Keratinocyte (primary cell): Measurements from ENCODE around the gene SCRT2. TPM values are rescaled to one million over a fixed set of nuclear protein-coding genes. Genes with fewer than 3 reads are reported as not detected.

Experiments
- DNase-seq: peaks from one replicate; pipeline ENCODE4 v3.0.0-alpha.2; 2011; ENCODE audit warnings: low read depth, missing footprints, low spot score
- FAIRE-seq: peaks from 2 replicates; lab custom pipeline; 2011; peaks lifted over from hg19 to GRCh38; lab: Jason Lieb, UNC
- H2AFZ ChIP-seq: 2 replicates; pipeline ENCODE4 v1.6.0; 2012; ENCODE audit warnings: low read length, control low read depth, inconsistent platforms; ENCODE audit not compliant: control insufficient read depth
- H3K27ac ChIP-seq: 2 replicates; pipeline ENCODE4 v1.5.1; 2011; ENCODE audit warnings: low read length; ENCODE audit not compliant: control insufficient read depth, insufficient read depth
- H3K27me3 ChIP-seq: 3 replicates; pipeline ENCODE4 v1.6.0; 2011; ENCODE audit warnings: low read length; ENCODE audit not compliant: control insufficient read depth, insufficient read depth; ENCODE audit errors: extremely low read depth
- H3K36me3 ChIP-seq, 2 experiments: 2 replicates in 1 of 2; 3 replicates in 1 of 2; pipeline ENCODE4 v1.5.1; 2011; ENCODE audit warnings: low read length in 2 of 2, mild to moderate bottlenecking in 1 of 2; ENCODE audit not compliant: control insufficient read depth in 2 of 2, insufficient read depth in 2 of 2; ENCODE audit errors: extremely low read depth in 1 of 2
- H3K4me1 ChIP-seq: 3 replicates; pipeline ENCODE4 v1.5.1; 2011; ENCODE audit warnings: low read length; ENCODE audit not compliant: control insufficient read depth, insufficient read depth; ENCODE audit errors: extremely low read depth
- H3K4me2 ChIP-seq: 3 replicates; pipeline ENCODE4 v1.6.0; 2011; ENCODE audit warnings: low read depth, low read length; ENCODE audit not compliant: control insufficient read depth, insufficient read depth; ENCODE audit errors: extremely low read depth
- H3K4me3 ChIP-seq, 3 experiments: fragments of 200-600 bp in 1 of 3; sonication (generic) in 1 of 3; 2 replicates in 2 of 3; 3 replicates in 1 of 3; pipeline ENCODE4 v1.5.1; 2011 to 2016; ENCODE audit warnings: low read length in 3 of 3, mild to moderate bottlenecking in 3 of 3, control low read depth in 2 of 3, inconsistent platforms in 1 of 3, low read depth in 1 of 3, mixed read lengths in 1 of 3, mixed run types in 1 of 3, moderate library complexity in 1 of 3; ENCODE audit not compliant: control insufficient read depth in 2 of 3, insufficient read depth in 2 of 3; ENCODE audit errors: extremely low read depth in 1 of 3
- H3K79me2 ChIP-seq: 2 replicates; pipeline ENCODE4 v1.6.0; 2012; ENCODE audit warnings: low read length; ENCODE audit not compliant: control insufficient read depth, insufficient read depth
- H3K9ac ChIP-seq: 3 replicates; pipeline ENCODE4 v1.6.0; 2011; ENCODE audit warnings: low read length; ENCODE audit not compliant: control insufficient read depth, insufficient read depth; ENCODE audit errors: extremely low read depth
- H3K9me1 ChIP-seq: 3 replicates; pipeline ENCODE4 v1.6.0; 2011; ENCODE audit warnings: low read length; ENCODE audit not compliant: control insufficient read depth, insufficient read depth; ENCODE audit errors: extremely low read depth
- H3K9me3 ChIP-seq: 2 replicates; pipeline ENCODE4 v1.5.1; 2012; ENCODE audit warnings: low read depth, low read length; ENCODE audit not compliant: control insufficient read depth
- H4K20me1 ChIP-seq: 3 replicates; pipeline ENCODE4 v1.6.0; 2011; ENCODE audit warnings: low read length; ENCODE audit not compliant: control insufficient read depth, insufficient read depth; ENCODE audit errors: extremely low read depth
- CTCF ChIP-seq, 3 experiments: IDR thresholded peaks in 1 of 3; conservative IDR thresholded peaks in 1 of 3; optimal IDR thresholded peaks in 1 of 3; 2 replicates in 2 of 3; 3 replicates in 1 of 3; pipeline versions ENCODE3 to v1.5.1; 2011; ENCODE audit warnings: low read length in 3 of 3, mild to moderate bottlenecking in 3 of 3, moderate library complexity in 2 of 3, control low read depth in 1 of 3, inconsistent platforms in 1 of 3; ENCODE audit not compliant: insufficient read depth in 2 of 3; ENCODE audit errors: extremely low read depth in 1 of 3
- EZH2 ChIP-seq: IDR thresholded peaks from one replicate; pipeline ENCODE4 v1.6.1; 2012; ENCODE audit warnings: inconsistent platforms, mild to moderate bottlenecking, low read length, moderate library complexity
- dilution Hi-C: fragments of 300-500 bp; cut with MboI; formaldehyde crosslinking; loops from one replicate; pipeline ENCODE4 v1.7.0; 2020; ENCODE audit warnings: low sequenced_read_pairs; ENCODE audit not compliant: extremely low pct_ligation_motif_present
- polyA plus RNA-seq, 5 experiments: library from polyadenylated mRNA; depleted of rRNA in 3 of 5; stranded (reverse) in 3 of 5; stranded (forward) in 1 of 5; unstranded in 1 of 5; fragments of >200 nt; gene quantifications; 1 replicate in 1 of 5; 2 replicates in 3 of 5; 3 replicates in 1 of 5; pipeline versions ENCODE4 v1.2.1 to v1.2.3, GENCODE V29; 2011 to 2012; ENCODE audit warnings: missing spikeins in 2 of 5, low read depth in 1 of 5, low replicate concordance in 1 of 5

SCRT2 gene
- polyA plus RNA-seq, 1 donor (not counting 4 experiments of a cell fraction or from before 2014, with no cell fraction given): not detected

GRCh38 chr20:680638-681187, 5.1 kb upstream of the SCRT2 start:
- TF ChIP-seq CTCF (optimal IDR thresholded peaks at IDR 0.05 in 1 of 3, IDR thresholded peaks at IDR 0.05 in 1 of 3, conservative IDR thresholded peaks at IDR 0.05 in 1 of 3; ENCODE audit: extremely low read depth in 1 of 3, insufficient read depth in 2 of 3, low read length in 3 of 3): no peak
- TF ChIP-seq EZH2: no peak
- no peak overlapping the region for H3K9ac ChIP-seq
- DNase-seq (no peak), FAIRE-seq (no peak)
- H3K4me3 ChIP-seq: no peak overlapping the region
- H3K36me3 ChIP-seq: no peaks in the 10 kb centered on the region
- dilution Hi-C loops: no loop called here
- H3K79me2 ChIP-seq: no peaks in the 10 kb centered on the region
- H3K4me2 ChIP-seq: no peak overlapping the region
- peaks cover 28% of the 10 kb centered on the region for H3K27me3 ChIP-seq
- no peaks in the 10 kb centered on the region for H3K9me1 ChIP-seq
- no peak overlapping the region for H2AFZ ChIP-seq
- H3K4me1 ChIP-seq: no peaks in the 10 kb centered on the region
- H3K9me3 ChIP-seq: no peaks in the 10 kb centered on the region
- H3K27ac ChIP-seq: no peak overlapping the region
- H4K20me1 ChIP-seq: no peaks in the 10 kb centered on the region

GRCh38 chr20:677957-678356, 2.4 kb upstream of the SCRT2 start:
- dilution Hi-C loops: no loop called here
- Histone ChIP-seq H3K27me3 (peaks cover 53% of the 10 kb centered on the region), H3K36me3 (no peaks in the 10 kb centered on the region), H3K4me1 (no peaks in the 10 kb centered on the region), H3K9me3 (no peaks in the 10 kb centered on the region), H3K9ac (no peak overlapping the region), H2AFZ (no peak overlapping the region), H3K9me1 (no peaks in the 10 kb centered on the region), H3K27ac (no peak overlapping the region), H3K79me2 (no peaks in the 10 kb centered on the region), H3K4me2 (no peak overlapping the region), H4K20me1 (no peaks in the 10 kb centered on the region), H3K4me3 (no peak overlapping the region)
- DNase-seq (no peak), FAIRE-seq (no peak)
- TF ChIP-seq CTCF (optimal IDR thresholded peaks at IDR 0.05 in 1 of 3, IDR thresholded peaks at IDR 0.05 in 1 of 3, conservative IDR thresholded peaks at IDR 0.05 in 1 of 3; ENCODE audit: extremely low read depth in 1 of 3, insufficient read depth in 2 of 3, low read length in 3 of 3): no peak
- TF ChIP-seq EZH2: no peak
